ENCODE measurements around the gene NCF2.

DNA sequence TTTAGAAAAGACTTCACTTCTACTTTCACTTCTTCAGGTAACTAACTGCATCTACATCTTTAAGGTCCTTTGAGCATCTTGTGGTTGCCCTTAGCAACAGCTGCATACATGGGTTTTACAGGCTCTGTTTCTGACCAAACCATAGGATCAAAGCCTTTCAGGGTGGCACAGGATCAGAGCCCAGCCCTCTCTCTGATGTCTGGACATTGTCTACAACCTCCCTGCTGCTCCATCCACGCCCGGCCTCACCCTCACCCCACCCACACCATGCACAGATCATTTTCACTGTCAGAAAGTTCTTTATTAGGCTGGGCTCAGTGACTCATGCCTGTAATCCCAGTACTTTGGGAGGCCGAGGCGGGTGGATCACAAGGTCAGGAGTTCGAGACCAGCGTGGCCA is 5.2 kb downstream of the NCF2 start:
- TF ChIP-seq POLR2A (IDR thresholded peaks at IDR 0.05) (no peak), CTCF (IDR thresholded peaks at IDR 0.05) (no peak)

Data from uterus (tissue), 2 donors.